OCI-LY3 (cell line): ENCODE results near the gene SPATA31C1.

Source experiments
- EZH2phosphoT487 ChIP-seq: fragments of 200-600 bp; shearing (Covaris generic); IDR thresholded peaks from 2 replicates; pipeline ENCODE4 v1.6.1; 2018; ENCODE audit warnings: antibody characterized with exemption, mixed run types, low read depth
- TF ChIP-seq, protein P1 (sequence below): fragments of 200-600, 300-600 bp; sonication (generic); IDR thresholded peaks from 2 replicates; pipeline ENCODE4 v1.5.1; 2014; ENCODE audit warnings: antibody characterized with exemption, low read length, low read depth

DNA sequence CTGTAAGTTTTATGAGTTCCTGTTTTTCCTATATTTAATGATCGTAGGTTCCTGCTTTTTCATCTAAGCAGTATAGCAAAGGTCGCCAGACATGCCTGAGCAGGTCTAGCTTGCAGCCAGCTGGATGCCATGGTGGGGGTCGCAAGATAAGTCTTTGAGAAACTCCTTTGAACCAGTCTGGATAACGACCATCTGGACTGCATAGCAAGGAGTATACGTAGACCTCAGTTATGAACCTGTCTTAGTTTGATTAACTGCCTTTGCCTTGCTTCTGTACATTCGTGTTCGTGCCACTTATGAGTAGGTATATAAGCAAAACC lies 43.5 kb upstream of the SPATA31C1 start:
- TF ChIP-seq, protein P1, sequence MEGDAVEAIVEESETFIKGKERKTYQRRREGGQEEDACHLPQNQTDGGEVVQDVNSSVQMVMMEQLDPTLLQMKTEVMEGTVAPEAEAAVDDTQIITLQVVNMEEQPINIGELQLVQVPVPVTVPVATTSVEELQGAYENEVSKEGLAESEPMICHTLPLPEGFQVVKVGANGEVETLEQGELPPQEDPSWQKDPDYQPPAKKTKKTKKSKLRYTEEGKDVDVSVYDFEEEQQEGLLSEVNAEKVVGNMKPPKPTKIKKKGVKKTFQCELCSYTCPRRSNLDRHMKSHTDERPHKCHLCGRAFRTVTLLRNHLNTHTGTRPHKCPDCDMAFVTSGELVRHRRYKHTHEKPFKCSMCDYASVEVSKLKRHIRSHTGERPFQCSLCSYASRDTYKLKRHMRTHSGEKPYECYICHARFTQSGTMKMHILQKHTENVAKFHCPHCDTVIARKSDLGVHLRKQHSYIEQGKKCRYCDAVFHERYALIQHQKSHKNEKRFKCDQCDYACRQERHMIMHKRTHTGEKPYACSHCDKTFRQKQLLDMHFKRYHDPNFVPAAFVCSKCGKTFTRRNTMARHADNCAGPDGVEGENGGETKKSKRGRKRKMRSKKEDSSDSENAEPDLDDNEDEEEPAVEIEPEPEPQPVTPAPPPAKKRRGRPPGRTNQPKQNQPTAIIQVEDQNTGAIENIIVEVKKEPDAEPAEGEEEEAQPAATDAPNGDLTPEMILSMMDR: no peak
- TF ChIP-seq EZH2phosphoT487: no peak
